D721Med (cell line): ENCODE data around the gene CEP126.

Experiments used
- DNase-seq: peaks from one replicate; pipeline ENCODE4 v3.0.0; 2011; ENCODE audit warnings: low spot score; ENCODE audit not compliant: insufficient read length
- FAIRE-seq: peaks from 2 replicates; lab custom pipeline; 2011; peaks lifted over from hg19 to GRCh38; lab: Jason Lieb, UNC
- CTCF ChIP-seq: IDR thresholded peaks from 2 replicates; pipeline ENCODE4 v1.5.1; 2012; ENCODE audit warnings: mild to moderate bottlenecking, control low read depth; ENCODE audit not compliant: insufficient read depth; ENCODE audit errors: missing control alignments

The CEP126 gene

GRCh38 chr11:101913656-101914055 lies 1.2 kb upstream of the CEP126 start:
- FAIRE-seq (no peak), DNase-seq (no peak)
- no peak for TF ChIP-seq CTCF

- DNase-seq: no peak
- no peak for FAIRE-seq
- no peak for TF ChIP-seq CTCF
These were observed 471 bp upstream of the CEP126 start for GRCh38 chr11:101914341-101914737.

GRCh38 chr11:101915791-101916291 lies 1.0 kb downstream of the CEP126 start:
- DNase-seq: no peak
- no peak for FAIRE-seq

GRCh38 chr11:101916422-101916821 lies 1.6 kb downstream of the CEP126 start, which contains the start of gene ANGPTL5:
Gene ANGPTL5 (minus strand): TSS chr11:101916522. CDS start chr11:101907909, 8,613 bp downstream.
- DNase-seq: no peak
- FAIRE-seq: no peak
- TF ChIP-seq CTCF: no peak

More at GRCh38 chr11:101915791-101916291, 1.0 kb downstream of the CEP126 start:
- no peak for TF ChIP-seq CTCF

- no peak for DNase-seq
- no peak for TF ChIP-seq CTCF
- FAIRE-seq: no peak
These were observed 2.4 kb downstream of the CEP126 start for GRCh38 chr11:101917226-101917625.

- TF ChIP-seq CTCF: no peak
- DNase-seq: no peak
- no peak for FAIRE-seq
These were observed 6.2 kb downstream of the CEP126 start for GRCh38 chr11:101920992-101921391.

- TF ChIP-seq CTCF: no peak
- DNase-seq: no peak
- FAIRE-seq: no peak
These were observed 8.7 kb downstream of the CEP126 start for GRCh38 chr11:101923554-101923953.
